Stimulated activated CD8-positive, alpha-beta memory T cell treated with anti-CD3 and anti-CD28 coated beads, Interleukin-4, amount 100 ng/mL, for 4 hours (primary cell): ENCODE results near the gene PDE3B.
"Not testable (repeated sequence)": the region's sequence is repeated elsewhere in the genome, so short reads cannot be mapped to it uniquely, and the experiment has no call there.

Source experiments
- DNase-seq, 2 donors: peaks; one replicate each; pipeline ENCODE4 v3.0.0-alpha.2; 2020; ENCODE audit warnings: low read depth in 2 of 2, low spot score in 1 of 2

The PDE3B gene

GRCh38 chr11:14803846-14804245 lies 160.2 kb downstream of the PDE3B start:
- no peak for DNase-seq

GRCh38 chr11:14809466-14809865 lies 165.9 kb downstream of the PDE3B start:
- no peak for DNase-seq

- no peak for DNase-seq
These were observed 169.2 kb downstream of the PDE3B start for GRCh38 chr11:14812757-14813156.

GRCh38 chr11:14813516-14813915 lies 169.9 kb downstream of the PDE3B start:
- no peak for DNase-seq

GRCh38 chr11:14818779-14819178 lies 175.2 kb downstream of the PDE3B start:
- DNase-seq, result no peak

- no peak for DNase-seq
These were observed 176.0 kb downstream of the PDE3B start for GRCh38 chr11:14819596-14819995.

- no peak for DNase-seq
These were observed 177.4 kb downstream of the PDE3B start for GRCh38 chr11:14821031-14821430.

GRCh38 chr11:14826600-14826999 lies 183.0 kb downstream of the PDE3B start:
- DNase-seq, result no peak

GRCh38 chr11:14835496-14836492 lies 192.2 kb downstream of the PDE3B start:
- no peak for DNase-seq

GRCh38 chr11:14842002-14842401 lies 198.4 kb downstream of the PDE3B start:
- no peak for DNase-seq

- DNase-seq, result no peak
These were observed 209.1 kb downstream of the PDE3B start for GRCh38 chr11:14852571-14853177.

- no peak for DNase-seq
These were observed 210.5 kb downstream of the PDE3B start for GRCh38 chr11:14854057-14854456.

- no peak for DNase-seq
These were observed 212.3 kb downstream of the PDE3B start for GRCh38 chr11:14855890-14856289.

- DNase-seq, result no peak
These were observed 214.0 kb downstream of the PDE3B start for GRCh38 chr11:14857621-14858020.

GRCh38 chr11:14858404-14858803 lies 214.8 kb downstream of the PDE3B start:
- DNase-seq, result no peak

- DNase-seq, result no peak
These were observed 216.9 kb downstream of the PDE3B start for GRCh38 chr11:14860511-14860910.

- no peak for DNase-seq
These were observed 218.1 kb downstream of the PDE3B start for GRCh38 chr11:14861680-14862079.

GRCh38 chr11:14863775-14864174 lies 220.2 kb downstream of the PDE3B start:
- not testable (repeated sequence) for DNase-seq

- DNase-seq, result no peak
These were observed 228.4 kb downstream of the PDE3B start for GRCh38 chr11:14872032-14872431.

GRCh38 chr11:14873632-14874031 lies 230.0 kb downstream of the PDE3B start:
- no peak for DNase-seq

- no peak for DNase-seq
These were observed 231.6 kb downstream of the PDE3B start for GRCh38 chr11:14875163-14875562.

- no peak for DNase-seq
These were observed 238.1 kb downstream of the PDE3B start for GRCh38 chr11:14881576-14882193.
